Measurements from ENCODE around the gene LIN52. TPM values are rescaled to one million over a fixed set of nuclear protein-coding genes. Genes with fewer than 3 reads are reported as not detected.

LIN52 gene
- polyA plus RNA-seq, 5 donors = 12.7 to 19.7 (median 15.3) TPM

DNA sequence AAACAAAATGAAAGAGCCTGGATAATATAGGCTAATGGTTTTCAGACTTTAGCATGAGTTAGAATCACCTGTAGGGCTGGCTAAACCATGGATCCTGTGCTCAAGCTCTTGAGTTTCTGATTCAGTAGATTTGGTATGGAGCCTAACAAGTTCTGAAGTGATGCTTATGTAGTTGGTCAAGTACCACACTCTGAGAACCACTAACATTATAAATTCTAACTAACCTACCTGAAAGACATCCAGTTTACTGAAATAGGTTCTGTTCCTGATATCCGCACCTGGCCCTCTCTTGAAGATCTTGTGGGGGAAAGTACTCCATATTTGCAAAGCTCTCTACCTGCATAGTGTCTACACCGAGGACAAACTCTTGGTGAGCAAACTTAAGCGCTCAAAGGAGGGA lies 95.1 kb downstream of the LIN52 start:
- DNase-seq = peak; percentile 21 to 30

DNA sequence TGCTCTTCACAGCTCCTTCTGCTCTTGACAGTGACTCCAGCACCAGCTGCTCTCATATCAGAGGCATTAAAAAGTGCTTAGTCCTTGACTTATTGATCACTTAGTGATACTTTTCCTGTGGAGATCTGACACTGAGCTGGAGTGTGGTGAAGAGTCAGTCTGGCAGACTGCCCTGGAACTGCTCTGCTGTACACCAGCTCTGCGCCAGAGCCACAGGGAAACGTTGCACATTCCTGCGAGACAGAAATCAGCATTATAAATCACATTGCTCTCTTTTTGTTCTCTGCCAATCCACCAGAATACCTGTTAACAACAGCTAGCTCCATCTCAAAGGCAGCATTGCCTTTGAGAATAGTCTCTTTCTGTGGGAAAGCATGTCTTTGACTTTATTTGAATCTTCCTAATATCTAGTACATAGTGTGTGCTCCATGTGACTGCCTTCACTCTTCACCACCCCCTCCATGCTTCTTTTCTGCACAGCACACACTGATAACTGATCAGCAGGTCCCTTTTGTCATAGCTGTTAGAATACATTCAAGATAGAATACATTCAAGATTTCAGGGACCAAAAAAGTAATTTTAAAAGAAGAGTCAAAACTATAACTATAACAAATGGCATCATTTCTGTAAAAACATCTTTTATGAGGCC lies 106.3 kb downstream of the LIN52 start:
- DNase-seq = no peak

DNA sequence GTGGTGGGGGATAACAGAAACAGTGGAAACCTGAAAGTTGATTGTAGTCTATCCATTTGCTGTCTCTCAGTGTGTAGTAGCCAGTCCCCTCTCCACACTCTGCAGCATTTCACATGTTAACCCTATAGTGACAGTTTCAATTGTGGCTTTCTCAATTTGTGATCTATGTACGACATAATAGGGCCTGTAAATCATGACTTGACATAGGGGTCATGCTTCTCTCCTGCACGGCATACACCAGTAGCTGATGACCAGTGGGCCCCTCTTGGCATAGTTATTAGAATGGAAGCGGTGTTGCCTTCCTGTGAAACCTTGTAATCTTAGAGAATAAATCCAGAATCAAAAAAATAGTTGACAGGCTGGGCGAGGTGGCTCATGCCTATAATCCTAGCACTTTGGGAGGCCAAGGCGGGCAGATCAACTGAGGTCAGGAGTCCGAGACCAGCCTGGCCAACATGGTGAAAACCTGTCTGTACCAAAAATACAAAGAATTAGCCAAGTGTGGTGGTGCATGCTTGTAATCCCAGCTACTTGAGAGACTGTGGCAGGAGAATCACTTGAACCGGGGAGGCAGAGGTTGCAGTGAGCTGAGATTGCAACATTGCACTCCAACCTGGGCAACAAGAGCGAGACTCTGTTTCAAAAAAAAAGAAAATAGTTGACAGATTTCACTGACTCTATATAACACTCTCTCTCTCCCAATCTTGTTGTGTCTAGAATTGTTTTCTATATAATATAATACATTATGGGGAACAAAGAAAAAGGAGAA lies 109.9 kb downstream of the LIN52 start:
- no peak for DNase-seq

DNA sequence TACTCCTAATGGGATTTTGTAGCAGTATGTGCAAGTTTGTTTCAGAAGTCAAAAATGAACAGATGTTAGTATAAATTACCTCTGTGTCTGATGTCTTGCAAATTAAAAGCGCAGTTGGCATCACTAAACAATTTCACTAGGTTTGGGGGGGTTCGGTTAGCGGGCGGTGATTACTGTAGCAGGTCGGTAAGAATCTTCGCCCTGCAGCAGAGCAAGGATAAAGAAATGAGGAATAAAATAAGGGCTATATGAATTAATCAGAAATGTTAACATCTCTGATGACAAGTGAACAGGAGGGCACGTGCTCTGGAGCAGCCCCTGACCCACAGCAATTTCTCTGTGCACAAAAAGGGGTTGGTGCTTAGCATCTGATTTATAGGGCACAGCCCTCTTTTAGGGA lies 110.9 kb downstream of the LIN52 start:
- no peak for DNase-seq

DNA sequence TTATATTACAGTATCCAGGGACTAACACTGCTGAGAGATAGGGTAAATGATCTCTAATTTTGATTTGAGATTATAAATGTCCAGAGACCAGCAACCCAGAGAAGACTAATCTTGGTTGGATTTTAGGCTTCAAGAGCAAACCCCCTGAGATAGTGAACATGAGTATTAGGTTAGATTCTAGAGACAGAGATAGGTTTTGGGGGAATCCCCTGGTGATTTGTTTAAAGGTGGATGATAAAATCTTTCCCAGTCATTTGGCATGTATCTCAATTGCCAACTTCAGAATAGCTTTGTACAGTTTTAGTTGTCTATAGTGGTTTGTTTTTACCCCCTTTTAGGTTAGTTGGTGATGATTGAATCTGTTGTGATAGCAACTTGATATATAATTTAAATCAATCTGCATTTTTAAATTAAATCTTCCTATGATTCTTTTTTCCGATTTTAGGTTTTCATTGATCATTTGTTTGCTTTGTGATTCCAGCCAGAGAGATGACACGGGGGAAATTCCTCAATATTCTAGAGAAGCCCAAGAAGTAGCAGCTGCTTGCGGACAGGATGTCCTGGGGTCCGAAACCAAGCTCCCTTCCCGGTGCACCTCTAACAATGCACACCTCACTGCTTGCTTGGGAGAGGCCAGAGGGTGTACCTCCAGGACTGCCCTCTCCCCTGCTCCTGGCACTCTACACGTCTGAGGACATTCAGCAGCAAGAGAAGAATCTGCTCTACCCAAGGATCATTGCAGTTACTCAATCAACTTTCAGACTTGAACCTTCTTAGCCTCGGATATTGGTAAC lies 113.9 kb downstream of the LIN52 start:
- no peak for DNase-seq

DNA sequence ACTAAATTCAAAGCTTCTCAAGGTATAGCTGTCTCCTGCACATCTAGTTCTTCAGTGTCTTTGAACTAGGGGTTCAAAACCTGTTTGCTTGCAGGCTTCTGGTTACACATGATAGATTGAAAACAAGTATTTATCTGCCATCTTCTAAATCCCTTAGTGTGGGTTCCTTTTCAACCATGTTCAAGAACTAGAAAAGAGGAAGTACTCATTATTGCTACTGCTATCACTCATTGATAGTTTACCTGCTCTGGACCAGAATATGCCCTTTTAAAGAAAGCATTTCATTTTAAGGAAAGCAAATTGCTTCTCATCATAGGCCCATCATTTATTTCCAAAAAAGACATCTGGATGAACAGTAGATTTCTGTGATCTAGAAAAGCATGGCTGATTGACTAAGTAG lies 117.4 kb downstream of the LIN52 start:
- no peak for DNase-seq

DNA sequence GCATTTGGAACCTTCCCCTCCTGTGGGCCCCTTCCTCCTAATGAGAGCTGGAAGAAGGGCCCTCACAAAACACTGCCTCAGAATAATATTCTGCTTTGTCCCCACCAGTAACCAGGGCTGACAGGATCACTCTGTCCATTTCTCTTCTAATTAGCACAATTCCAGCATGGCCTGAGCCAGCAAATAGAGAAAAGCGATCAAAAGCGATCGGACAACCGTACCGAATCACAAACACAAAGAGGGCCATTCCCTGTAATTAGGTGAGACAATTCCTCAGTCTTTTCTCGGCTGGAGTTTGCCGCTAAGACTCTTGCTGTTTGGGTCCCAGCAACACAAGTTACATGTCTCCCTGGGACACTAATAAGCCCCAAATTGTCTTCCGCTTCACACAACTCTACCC lies 118.9 kb downstream of the LIN52 start:
- no peak for DNase-seq

DNA sequence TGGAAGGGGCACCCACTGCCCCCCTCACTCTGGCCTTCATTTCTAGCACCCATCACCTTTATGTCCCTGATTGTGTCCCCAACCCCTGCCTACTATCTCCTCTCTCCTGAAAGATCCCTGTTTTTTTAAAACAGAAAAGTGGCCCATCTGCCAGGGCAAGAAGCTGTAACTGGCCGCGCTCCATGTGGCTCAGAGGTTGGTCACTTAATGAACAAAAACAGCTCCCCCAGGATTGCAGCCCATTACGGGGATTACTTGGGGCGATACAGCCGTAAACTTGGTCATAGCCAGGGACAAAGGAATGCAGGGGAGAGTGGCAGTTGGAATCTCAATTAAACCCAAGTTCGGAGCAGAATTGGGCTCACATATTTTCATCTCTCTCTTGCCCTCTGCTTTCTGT lies 119.7 kb downstream of the LIN52 start:
- no peak for DNase-seq

DNA sequence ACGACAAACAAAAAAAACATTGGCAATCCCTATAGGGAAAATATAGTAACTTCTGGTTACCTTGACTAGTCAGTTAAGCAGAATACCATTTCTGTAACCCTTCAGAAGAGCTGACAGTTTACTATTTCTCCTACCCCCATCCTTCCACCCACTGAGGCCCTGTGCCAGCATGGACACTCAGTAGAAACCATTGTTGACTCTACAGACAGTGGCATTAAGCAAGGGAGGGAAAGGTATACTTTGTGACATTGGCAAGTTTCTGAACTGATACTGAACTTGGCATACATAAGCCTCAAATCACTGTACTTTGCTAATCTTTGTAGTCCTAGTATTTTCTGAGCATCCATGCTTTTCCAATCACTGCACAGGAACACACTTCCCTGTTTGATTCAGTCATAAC lies 121.1 kb downstream of the LIN52 start:
- DNase-seq = no peak

DNA sequence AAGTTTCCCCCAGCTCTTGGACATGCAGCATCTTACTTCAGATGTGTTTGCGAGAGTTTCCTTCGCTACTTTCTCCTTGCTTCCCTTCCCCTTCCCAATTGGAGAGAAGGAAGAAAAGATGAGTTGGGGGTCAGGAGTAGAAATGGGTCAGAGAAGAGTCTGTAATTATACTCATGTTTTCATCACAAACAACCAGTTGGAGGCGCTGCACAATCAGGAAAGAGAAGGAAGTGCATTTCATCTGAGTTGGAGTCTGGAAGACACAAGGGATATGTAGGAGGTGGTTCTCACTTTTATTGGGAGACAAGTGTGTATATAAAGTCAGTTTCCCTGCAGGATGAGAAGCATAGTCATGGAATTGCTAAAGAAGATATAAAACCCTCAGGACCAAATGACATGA lies 123.2 kb downstream of the LIN52 start:
- no peak for DNase-seq

DNA sequence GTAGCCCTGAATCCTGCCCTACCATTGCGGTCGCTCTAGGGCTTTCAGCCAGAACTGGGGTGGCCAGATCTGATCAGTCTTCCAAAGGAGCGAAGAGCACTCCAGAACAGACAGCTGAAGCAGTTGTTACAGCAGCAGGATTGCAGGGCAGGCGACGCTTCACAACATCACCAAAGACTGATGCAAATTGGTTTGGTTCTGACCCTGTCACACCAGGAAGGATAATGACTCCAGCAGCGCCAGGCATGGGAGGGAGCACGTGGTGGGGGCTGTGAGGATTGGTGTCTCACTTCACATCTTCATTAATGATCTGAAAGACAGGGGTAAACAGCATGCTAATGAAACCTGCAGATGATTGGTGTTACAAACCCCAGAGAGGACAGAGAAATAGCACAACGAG lies 123.9 kb downstream of the LIN52 start:
- DNase-seq = no peak

DNA sequence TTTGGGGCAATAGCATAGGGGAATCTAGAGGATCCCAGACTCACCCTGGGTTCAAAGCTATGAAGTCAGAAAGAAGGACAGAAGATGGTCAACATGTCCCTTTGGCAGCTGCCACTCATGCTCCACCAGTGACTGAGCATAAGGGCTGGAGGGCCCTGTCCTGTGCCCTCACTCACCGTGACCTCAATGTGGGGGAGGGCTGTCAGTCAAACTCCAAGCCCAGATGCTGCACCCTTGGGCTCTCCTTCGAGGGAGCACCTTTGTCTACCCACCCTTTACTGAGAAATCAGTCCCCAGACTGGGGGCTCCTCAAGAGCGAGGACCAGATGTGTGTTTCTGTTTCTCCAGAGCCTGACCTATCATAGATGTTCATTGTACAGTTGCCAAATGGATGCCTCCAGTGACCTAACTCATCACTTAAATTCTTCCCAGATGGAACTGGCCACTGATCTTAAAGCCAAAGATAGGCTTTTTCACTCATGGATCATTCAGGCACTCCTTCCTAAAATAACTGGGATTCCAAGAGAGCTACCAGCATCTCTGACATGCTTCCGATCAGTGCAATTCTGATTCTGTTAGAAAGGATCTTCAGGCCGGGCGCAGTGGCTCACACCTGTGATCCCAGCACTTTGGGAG lies 127.3 kb downstream of the LIN52 start:
- no peak for DNase-seq

DNA sequence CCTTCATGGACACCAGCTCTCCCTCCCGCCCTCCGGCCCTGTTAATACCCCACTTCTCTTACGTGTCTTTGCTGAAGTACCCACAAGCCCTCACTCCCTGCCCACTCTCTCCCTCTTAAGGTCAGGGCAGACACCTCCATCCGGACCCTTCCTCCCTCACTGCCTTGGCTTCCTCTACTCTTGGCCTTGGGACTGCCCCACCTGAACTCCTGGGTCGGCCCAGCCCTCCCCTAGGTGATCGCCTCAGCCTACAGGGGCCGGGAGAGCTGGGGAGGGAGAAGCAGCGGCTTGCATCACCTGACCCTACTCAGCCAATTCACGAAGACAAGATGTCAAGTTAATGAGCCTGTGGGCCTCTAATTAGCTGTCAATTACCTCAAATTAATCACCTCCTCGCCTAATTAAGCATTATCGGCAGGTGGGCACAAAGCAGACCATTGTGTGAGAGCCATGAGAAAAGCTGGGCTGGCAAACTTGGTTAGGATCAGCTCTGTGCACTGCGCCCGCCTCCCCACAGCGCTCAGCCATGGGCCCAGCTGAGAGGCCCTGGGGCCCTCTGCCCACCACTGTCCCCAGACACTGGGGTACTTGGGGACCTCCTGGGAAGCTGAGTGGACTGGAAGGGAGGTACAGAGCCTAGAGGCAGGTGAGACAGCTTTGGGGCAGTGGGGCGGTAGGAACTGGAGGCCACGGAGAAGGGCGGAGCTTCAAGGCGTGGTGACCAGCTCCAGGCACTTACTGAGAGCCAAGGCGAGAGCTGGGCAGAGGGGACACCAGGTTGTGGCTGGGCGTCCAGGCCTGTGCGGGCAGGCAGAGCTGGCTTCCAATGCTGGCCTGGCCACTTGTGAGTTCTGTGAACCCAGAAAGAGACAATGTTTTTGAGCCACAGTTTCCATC lies 129.4 kb downstream of the LIN52 start:
- DNase-seq = no peak

DNA sequence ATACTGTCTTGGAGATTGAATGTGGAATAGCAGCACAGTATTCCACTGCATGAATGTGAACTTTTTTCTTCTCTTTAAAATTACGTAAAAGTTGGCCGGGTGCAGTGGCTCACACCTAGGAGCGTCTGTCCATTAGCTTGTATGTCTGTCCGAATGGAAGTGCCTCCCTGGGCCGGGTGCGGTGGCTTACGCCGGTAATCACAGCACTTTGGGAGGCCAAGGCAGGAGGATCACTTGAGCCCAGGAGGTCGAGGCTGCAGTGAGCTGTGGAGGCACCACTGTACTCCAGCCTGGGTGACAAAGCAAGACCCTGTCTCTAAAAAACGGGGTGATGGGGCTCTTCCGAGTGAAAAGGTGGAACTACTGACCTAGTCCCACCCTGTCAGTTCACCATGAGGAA lies 131.9 kb downstream of the LIN52 start:
- no peak for DNase-seq

DNA sequence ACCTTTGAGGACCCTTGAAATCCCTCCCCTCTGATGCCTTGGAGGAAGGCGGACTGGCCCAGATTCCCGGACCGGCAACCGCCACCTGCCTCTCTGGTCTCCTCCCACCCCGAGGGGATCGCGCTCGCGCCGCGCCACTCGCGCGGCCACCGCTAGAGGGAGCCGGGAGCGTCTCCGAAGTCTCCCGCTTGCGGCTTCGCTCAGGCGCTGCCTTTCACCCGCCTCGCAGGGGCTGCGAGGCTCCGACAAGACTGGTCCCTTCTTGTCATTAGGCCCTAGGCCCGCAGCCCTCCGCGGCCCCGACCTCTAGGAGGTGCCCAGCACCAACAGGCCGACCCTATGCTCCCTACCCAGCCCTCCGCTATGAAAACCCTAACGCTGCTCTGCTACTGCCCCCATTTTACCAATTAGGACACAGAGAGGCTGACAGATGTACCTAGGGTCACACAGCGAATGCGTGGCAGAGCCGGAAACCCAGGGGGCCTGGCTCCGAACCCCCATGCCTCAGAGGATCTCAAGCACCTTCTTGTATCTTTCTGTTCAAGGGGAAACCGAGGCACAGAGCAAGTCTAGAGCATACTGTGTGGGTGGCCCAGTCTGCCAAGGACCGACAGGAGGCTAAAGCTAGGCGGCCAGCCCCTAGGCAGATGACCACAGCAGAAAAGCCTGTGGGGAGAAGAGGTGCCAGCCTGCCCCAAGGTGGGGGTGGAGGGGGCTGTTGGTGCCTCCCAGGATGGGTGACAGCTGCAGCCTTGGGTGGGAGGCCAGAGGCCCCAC lies 133.1 kb downstream of the LIN52 start:
- DNase-seq = peak; percentile 48 to 52

DNA sequence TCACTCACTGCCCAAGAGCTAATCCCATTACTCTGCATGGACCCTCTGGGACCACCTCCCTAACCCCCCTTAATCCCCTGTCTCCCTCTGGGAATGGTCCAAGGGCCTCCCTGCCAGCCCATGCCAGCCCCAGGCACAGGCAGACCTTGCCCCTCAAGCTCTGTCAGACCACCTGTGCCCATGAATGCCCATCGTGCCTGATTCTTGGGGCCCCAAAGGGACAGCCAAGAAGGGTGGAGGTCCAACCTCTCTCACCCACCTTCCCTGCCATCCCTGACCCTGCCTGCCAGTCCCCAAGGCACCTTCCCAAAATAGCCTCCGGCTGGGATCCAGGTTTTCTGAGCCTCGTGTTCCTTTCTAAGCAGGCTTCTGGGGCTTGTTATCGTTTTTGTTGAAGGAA lies 133.7 kb downstream of the LIN52 start:
- DNase-seq = no peak

DNA sequence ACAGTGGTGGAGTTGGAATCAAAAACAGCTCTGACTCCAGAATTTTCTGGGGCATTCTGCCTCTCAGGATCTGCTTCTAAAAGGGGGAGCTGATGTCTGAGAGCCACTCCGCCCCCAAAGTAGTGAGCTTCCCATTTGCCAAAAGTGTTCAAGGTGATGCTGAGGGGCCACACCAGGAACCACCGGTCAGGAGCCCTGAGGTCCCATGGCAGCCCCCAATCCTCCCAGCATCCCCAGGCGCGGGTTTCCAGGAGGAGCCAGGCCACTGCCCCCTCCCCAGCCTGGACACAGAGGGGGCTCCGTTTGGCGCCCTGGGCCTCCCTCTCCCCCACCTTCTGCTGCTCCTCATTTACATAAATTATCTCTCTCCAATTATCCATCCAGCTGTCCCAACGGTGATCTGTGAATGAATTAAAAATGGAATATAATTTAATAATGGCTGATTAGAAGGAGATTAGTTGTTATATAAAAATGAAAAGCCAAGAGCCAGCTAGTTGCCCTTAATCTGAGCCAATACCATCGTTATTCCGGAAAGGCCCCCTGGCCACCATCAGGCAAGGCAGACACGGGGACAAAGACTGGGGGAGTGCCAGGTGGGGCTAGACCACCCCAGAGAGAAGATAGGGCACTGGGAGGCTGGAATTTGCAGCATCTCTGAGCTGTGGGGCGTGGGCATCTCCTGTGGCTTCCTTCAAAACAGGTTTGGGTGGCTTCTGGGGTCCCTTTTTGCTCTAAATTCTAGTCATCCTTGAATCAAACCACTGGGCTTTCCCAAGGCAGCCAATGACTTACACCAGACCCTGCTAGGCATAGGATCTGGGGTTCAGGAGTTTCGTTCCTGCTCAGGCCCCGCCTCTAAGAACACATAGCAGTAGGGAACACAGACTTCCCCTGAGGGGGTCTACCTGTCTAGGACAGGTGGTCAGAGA lies 134.8 kb downstream of the LIN52 start:
- no peak for DNase-seq

DNA sequence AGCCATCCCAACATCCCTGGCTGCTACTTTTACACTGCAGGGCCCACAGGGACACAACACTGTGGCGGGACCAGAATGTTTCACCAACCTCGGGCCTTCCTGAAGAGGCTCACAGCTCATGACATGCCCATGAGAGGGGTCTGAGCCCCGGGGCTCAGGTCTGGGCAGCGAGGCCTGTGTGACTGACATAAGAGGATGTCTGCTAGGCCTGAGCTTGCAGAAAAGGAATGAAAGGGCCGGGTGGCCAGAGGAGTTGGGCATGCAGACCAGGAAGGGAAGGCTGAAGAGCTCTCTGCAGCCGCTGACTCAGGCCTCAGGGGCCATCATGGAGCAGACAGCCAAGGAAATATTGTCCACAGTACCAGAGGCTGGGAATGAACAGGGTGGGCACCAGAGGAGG lies 136.2 kb downstream of the LIN52 start:
- no peak for DNase-seq

DNA sequence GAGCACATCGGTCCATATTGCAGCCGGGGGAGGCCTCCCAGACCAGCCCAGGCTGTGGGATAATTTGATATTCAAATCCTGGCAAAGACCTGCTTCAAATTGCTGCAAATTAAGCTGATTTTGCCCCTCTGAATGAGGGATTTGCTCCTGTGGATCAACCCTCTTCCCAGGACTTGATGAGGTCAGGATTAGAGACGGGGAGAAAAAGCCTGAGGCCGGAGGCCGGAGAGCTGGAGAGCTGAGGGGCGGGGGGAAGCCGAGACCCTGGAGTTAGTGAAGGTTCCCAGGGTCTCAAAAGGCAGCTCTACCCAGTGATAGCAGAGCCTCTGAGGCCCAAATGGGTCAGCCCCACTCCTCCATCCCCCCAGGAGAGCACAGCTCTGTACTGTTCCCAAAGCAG lies 137.0 kb downstream of the LIN52 start:
- no peak for DNase-seq

Measured in right lung (tissue), 5 donors.